Measurements from ENCODE around the gene HYOU1.
"Not testable (repeated sequence)": the region's sequence is repeated elsewhere in the genome, so short reads cannot be mapped to it uniquely, and the experiment has no call there.

Gene HYOU1

GRCh38 chr11:119057000-119057769, at the start of gene HYOU1:
HYOU1 (minus strand) TSS chr11:119057205; CDS start chr11:119056160, 1,045 bp downstream.
- peak within 1 kb of the TSS; percentile 91 for H3K4me3 ChIP-seq (ENCODE audit: low read depth, low read length)
- TF ChIP-seq CTCF (IDR thresholded peaks at IDR 0.05; ENCODE audit: borderline replicate concordance, insufficient read depth, low read depth, low read length), result peak; percentile 29; the same call in 1 of the 2 replicates

- TF ChIP-seq CTCF (IDR thresholded peaks at IDR 0.05; ENCODE audit: borderline replicate concordance, insufficient read depth, low read depth, low read length), result no peak
- H3K4me3 ChIP-seq (ENCODE audit: low read depth, low read length), result no peak overlapping the region
Measured at GRCh38 chr11:119103793-119104192, 46.8 kb upstream of the HYOU1 start.

GRCh38 chr11:119103161-119103664, 46.2 kb upstream of the HYOU1 start:
- not testable (repeated sequence) for H3K4me3 ChIP-seq (ENCODE audit: low read depth, low read length)

GRCh38 chr11:119101759-119102423, 44.9 kb upstream of the HYOU1 start, which contains the start of gene DPAGT1:
DPAGT1 (minus strand) TSS chr11:119101853; CDS start chr11:119101655, 198 bp downstream.
- no peak for TF ChIP-seq CTCF (IDR thresholded peaks at IDR 0.05; ENCODE audit: borderline replicate concordance, insufficient read depth, low read depth, low read length)
- peak within 1 kb of the TSS; percentile 71 for H3K4me3 ChIP-seq (ENCODE audit: low read depth, low read length)

- TF ChIP-seq CTCF (IDR thresholded peaks at IDR 0.05; ENCODE audit: borderline replicate concordance, insufficient read depth, low read depth, low read length), result 0 out of 2 replicates have a peak, but pooled peaks have one; percentile 12
- H3K4me3 ChIP-seq (ENCODE audit: low read depth, low read length), result peak overlapping the region; percentile 71
Measured at GRCh38 chr11:119100994-119101758, 44.2 kb upstream of the HYOU1 start.

- TF ChIP-seq CTCF (IDR thresholded peaks at IDR 0.05; ENCODE audit: borderline replicate concordance, insufficient read depth, low read depth, low read length), result peak; percentile 23; the same call in 1 of the 2 replicates
- peak overlapping the region; percentile 71 for H3K4me3 ChIP-seq (ENCODE audit: low read depth, low read length)
Measured at GRCh38 chr11:119100246-119100970, 43.4 kb upstream of the HYOU1 start.
